WTC11 (cell line): ENCODE results near the gene ZFAND5.

Experiments
- CREB1 ChIP-seq: sonication (generic); formaldehyde crosslinking; IDR thresholded peaks from 2 replicates; pipeline ENCODE4 v1.8.0; 2023; ENCODE audit warnings: mild to moderate bottlenecking, missing genetic modification reagents
- CREM ChIP-seq: sonication (generic); formaldehyde crosslinking; IDR thresholded peaks from 2 replicates; pipeline ENCODE4 v1.8.1; 2022; ENCODE audit warnings: mild to moderate bottlenecking, missing genetic modification reagents, moderate library complexity
- FOXP1 ChIP-seq: sonication (generic); formaldehyde crosslinking; IDR thresholded peaks from 2 replicates; pipeline ENCODE4 v1.8.0; 2022; ENCODE audit warnings: missing genetic modification reagents, mild to moderate bottlenecking, moderate library complexity, borderline replicate concordance
- IRF2 ChIP-seq: sonication (generic); formaldehyde crosslinking; IDR thresholded peaks from 2 replicates; pipeline ENCODE4 v1.8.0; 2022; ENCODE audit warnings: low read depth, missing genetic modification reagents, borderline replicate concordance
- JUN ChIP-seq: sonication (generic); formaldehyde crosslinking; IDR thresholded peaks from 2 replicates; pipeline ENCODE4 v1.8.0; 2023; ENCODE audit warnings: mild to moderate bottlenecking, missing genetic modification reagents
- NR3C1 ChIP-seq: sonication (generic); formaldehyde crosslinking; conservative IDR thresholded peaks from 2 replicates; pipeline ENCODE4 v1.8.1; 2023; ENCODE audit warnings: low read depth, mild to moderate bottlenecking, missing genetic modification reagents
- TEAD4 ChIP-seq: sonication (generic); formaldehyde crosslinking; IDR thresholded peaks from 2 replicates; pipeline ENCODE4 v1.8.0; 2022; ENCODE audit warnings: mild to moderate bottlenecking, missing genetic modification reagents
- ZNF138 ChIP-seq: sonication (generic); formaldehyde crosslinking; conservative IDR thresholded peaks from 2 replicates; pipeline ENCODE4 v1.8.1; 2022; ENCODE audit warnings: mild to moderate bottlenecking, moderate library complexity, missing genetic modification reagents
- TF ChIP-seq, protein P1 (sequence below): fragments of 200-600 bp; IDR thresholded peaks from 2 replicates; pipeline ENCODE4 v1.8.0; 2022; ENCODE audit warnings: antibody characterized with exemption
- TF ChIP-seq, protein P2 (sequence below): sonication (generic); formaldehyde crosslinking; IDR thresholded peaks from 2 replicates; pipeline ENCODE4 v1.8.1; 2023; ENCODE audit warnings: mild to moderate bottlenecking, missing genetic modification reagents, borderline replicate concordance
- TF ChIP-seq, protein P3 (sequence below): sonication (generic); formaldehyde crosslinking; IDR thresholded peaks from 2 replicates; pipeline ENCODE4 v1.8.0; 2022; ENCODE audit warnings: mild to moderate bottlenecking, missing genetic modification reagents
- TF ChIP-seq, protein P4 (sequence below): sonication (generic); formaldehyde crosslinking; IDR thresholded peaks from 2 replicates; pipeline ENCODE4 v1.8.0; 2023; ENCODE audit warnings: missing genetic modification reagents
- TF ChIP-seq, protein P5 (sequence below): sonication (generic); formaldehyde crosslinking; IDR thresholded peaks from 2 replicates; pipeline ENCODE4 v1.8.1; 2023; ENCODE audit warnings: mild to moderate bottlenecking, missing genetic modification reagents, moderate library complexity
- TF ChIP-seq, protein P6 (sequence below): sonication (generic); formaldehyde crosslinking; IDR thresholded peaks from 2 replicates; pipeline ENCODE4 v1.8.1; 2022; ENCODE audit warnings: low read depth, missing genetic modification reagents, borderline replicate concordance

DNA sequence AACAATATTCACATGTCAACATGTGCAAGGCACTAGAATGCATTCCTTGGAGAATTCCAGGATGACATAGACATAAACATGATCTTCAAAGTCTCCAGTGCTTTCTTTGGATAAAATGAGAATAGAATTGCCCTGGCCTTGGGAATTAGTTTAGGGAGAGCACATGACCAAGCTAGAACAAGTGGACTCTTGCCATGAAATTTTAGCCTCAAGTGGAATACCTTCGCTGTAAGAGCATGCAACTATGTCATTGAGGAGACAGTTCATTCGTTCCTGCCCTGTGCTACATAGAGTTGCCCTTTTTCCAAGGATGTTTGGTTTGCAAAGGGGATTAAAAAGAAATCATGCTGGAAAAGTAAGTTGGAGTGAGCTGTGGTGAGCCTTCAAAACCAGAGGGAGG, 42.7 kb downstream of the ZFAND5 start:
- TF ChIP-seq, protein P1, sequence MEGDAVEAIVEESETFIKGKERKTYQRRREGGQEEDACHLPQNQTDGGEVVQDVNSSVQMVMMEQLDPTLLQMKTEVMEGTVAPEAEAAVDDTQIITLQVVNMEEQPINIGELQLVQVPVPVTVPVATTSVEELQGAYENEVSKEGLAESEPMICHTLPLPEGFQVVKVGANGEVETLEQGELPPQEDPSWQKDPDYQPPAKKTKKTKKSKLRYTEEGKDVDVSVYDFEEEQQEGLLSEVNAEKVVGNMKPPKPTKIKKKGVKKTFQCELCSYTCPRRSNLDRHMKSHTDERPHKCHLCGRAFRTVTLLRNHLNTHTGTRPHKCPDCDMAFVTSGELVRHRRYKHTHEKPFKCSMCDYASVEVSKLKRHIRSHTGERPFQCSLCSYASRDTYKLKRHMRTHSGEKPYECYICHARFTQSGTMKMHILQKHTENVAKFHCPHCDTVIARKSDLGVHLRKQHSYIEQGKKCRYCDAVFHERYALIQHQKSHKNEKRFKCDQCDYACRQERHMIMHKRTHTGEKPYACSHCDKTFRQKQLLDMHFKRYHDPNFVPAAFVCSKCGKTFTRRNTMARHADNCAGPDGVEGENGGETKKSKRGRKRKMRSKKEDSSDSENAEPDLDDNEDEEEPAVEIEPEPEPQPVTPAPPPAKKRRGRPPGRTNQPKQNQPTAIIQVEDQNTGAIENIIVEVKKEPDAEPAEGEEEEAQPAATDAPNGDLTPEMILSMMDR: no peak
- TF ChIP-seq, protein P2, sequence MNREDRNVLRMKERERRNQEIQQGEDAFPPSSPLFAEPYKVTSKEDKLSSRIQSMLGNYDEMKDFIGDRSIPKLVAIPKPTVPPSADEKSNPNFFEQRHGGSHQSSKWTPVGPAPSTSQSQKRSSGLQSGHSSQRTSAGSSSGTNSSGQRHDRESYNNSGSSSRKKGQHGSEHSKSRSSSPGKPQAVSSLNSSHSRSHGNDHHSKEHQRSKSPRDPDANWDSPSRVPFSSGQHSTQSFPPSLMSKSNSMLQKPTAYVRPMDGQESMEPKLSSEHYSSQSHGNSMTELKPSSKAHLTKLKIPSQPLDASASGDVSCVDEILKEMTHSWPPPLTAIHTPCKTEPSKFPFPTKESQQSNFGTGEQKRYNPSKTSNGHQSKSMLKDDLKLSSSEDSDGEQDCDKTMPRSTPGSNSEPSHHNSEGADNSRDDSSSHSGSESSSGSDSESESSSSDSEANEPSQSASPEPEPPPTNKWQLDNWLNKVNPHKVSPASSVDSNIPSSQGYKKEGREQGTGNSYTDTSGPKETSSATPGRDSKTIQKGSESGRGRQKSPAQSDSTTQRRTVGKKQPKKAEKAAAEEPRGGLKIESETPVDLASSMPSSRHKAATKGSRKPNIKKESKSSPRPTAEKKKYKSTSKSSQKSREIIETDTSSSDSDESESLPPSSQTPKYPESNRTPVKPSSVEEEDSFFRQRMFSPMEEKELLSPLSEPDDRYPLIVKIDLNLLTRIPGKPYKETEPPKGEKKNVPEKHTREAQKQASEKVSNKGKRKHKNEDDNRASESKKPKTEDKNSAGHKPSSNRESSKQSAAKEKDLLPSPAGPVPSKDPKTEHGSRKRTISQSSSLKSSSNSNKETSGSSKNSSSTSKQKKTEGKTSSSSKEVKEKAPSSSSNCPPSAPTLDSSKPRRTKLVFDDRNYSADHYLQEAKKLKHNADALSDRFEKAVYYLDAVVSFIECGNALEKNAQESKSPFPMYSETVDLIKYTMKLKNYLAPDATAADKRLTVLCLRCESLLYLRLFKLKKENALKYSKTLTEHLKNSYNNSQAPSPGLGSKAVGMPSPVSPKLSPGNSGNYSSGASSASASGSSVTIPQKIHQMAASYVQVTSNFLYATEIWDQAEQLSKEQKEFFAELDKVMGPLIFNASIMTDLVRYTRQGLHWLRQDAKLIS (CRISPR knock-in tag): no peak
- TF ChIP-seq CREB1 (CRISPR knock-in tag): no peak
- TF ChIP-seq TEAD4 (CRISPR knock-in tag): no peak
- TF ChIP-seq, protein P3, sequence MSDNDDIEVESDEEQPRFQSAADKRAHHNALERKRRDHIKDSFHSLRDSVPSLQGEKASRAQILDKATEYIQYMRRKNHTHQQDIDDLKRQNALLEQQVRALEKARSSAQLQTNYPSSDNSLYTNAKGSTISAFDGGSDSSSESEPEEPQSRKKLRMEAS: no peak
- TF ChIP-seq, protein P4, sequence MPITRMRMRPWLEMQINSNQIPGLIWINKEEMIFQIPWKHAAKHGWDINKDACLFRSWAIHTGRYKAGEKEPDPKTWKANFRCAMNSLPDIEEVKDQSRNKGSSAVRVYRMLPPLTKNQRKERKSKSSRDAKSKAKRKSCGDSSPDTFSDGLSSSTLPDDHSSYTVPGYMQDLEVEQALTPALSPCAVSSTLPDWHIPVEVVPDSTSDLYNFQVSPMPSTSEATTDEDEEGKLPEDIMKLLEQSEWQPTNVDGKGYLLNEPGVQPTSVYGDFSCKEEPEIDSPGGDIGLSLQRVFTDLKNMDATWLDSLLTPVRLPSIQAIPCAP (CRISPR knock-in tag): no peak
- TF ChIP-seq FOXP1 (CRISPR knock-in tag): no peak
- no peak for TF ChIP-seq NR3C1 (CRISPR knock-in tag)
- no peak for TF ChIP-seq ZNF138 (CRISPR knock-in tag)
- TF ChIP-seq, protein P5, sequence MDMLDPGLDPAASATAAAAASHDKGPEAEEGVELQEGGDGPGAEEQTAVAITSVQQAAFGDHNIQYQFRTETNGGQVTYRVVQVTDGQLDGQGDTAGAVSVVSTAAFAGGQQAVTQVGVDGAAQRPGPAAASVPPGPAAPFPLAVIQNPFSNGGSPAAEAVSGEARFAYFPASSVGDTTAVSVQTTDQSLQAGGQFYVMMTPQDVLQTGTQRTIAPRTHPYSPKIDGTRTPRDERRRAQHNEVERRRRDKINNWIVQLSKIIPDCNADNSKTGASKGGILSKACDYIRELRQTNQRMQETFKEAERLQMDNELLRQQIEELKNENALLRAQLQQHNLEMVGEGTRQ (CRISPR knock-in tag): no peak
- TF ChIP-seq, protein P6, sequence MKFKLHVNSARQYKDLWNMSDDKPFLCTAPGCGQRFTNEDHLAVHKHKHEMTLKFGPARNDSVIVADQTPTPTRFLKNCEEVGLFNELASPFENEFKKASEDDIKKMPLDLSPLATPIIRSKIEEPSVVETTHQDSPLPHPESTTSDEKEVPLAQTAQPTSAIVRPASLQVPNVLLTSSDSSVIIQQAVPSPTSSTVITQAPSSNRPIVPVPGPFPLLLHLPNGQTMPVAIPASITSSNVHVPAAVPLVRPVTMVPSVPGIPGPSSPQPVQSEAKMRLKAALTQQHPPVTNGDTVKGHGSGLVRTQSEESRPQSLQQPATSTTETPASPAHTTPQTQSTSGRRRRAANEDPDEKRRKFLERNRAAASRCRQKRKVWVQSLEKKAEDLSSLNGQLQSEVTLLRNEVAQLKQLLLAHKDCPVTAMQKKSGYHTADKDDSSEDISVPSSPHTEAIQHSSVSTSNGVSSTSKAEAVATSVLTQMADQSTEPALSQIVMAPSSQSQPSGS: no peak
- TF ChIP-seq JUN: no peak
- no peak for TF ChIP-seq CREM (CRISPR knock-in tag)
- no peak for TF ChIP-seq IRF2
